ENCODE data around the gene TTLL1. TPM values are rescaled to one million over a fixed set of nuclear protein-coding genes. Genes with fewer than 3 reads are reported as not detected.

TTLL1 gene
- total RNA-seq, 4 donors from 2014 or later = 1.7 to 5.0 (median 3.5) TPM

DNA sequence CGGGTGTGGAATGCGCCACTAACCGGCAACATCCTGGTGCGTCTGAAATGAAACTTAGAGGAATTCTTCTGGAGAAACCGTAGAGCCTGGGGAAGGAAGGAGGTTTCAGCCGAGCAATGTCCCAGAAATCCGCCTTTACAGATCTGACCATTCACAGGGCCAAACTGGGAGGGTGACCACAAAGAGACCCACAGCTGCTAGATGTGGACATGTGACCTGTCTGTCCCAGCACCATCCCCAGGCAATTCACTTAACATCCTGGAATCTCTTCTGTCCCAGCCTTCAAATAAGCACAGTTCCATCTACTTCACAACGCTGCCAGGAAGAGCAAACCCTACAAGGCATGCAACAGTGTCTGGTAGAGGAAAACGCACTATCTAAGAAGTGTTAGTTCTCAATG, 44.2 kb upstream of the TTLL1 start:
- peaks cover 0 to 70% (median 0%) of the 10 kb centered on the region in 3 donors for H3K36me3 ChIP-seq
- no peak for TF ChIP-seq POLR2A (IDR thresholded peaks at IDR 0.05)
- TF ChIP-seq, protein P1, sequence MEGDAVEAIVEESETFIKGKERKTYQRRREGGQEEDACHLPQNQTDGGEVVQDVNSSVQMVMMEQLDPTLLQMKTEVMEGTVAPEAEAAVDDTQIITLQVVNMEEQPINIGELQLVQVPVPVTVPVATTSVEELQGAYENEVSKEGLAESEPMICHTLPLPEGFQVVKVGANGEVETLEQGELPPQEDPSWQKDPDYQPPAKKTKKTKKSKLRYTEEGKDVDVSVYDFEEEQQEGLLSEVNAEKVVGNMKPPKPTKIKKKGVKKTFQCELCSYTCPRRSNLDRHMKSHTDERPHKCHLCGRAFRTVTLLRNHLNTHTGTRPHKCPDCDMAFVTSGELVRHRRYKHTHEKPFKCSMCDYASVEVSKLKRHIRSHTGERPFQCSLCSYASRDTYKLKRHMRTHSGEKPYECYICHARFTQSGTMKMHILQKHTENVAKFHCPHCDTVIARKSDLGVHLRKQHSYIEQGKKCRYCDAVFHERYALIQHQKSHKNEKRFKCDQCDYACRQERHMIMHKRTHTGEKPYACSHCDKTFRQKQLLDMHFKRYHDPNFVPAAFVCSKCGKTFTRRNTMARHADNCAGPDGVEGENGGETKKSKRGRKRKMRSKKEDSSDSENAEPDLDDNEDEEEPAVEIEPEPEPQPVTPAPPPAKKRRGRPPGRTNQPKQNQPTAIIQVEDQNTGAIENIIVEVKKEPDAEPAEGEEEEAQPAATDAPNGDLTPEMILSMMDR (IDR thresholded peaks at IDR 0.05) = no peak

GRCh38 chr22:43131773-43132501, 42.7 kb upstream of the TTLL1 start:
- TF ChIP-seq, protein P1 (IDR thresholded peaks at IDR 0.05) = no peak
- no peak for TF ChIP-seq POLR2A (IDR thresholded peaks at IDR 0.05)
- H3K36me3 ChIP-seq = peaks cover 0 to 55% (median 0%) of the 10 kb centered on the region in 3 donors
- no peaks in the 10 kb centered on the region for H3K9me3 ChIP-seq
- H3K27me3 ChIP-seq = no peaks in the 10 kb centered on the region
- no peak overlapping the region for H3K4me3 ChIP-seq
- H3K27ac ChIP-seq = no peak overlapping the region
- no peak for DNase-seq
- H3K4me1 ChIP-seq = peaks cover 9 to 31% (median 14%) of the 10 kb centered on the region in 4 donors

More for the DNA sequence above, 44.2 kb upstream of the TTLL1 start:
- H3K27ac ChIP-seq = no peak overlapping the region
- peaks cover 0 to 16% (median 9%) of the 10 kb centered on the region in 4 donors for H3K4me1 ChIP-seq
- H3K4me3 ChIP-seq = no peak overlapping the region
- H3K27me3 ChIP-seq = no peaks in the 10 kb centered on the region
- no peaks in the 10 kb centered on the region for H3K9me3 ChIP-seq
- DNase-seq = no peak

DNA sequence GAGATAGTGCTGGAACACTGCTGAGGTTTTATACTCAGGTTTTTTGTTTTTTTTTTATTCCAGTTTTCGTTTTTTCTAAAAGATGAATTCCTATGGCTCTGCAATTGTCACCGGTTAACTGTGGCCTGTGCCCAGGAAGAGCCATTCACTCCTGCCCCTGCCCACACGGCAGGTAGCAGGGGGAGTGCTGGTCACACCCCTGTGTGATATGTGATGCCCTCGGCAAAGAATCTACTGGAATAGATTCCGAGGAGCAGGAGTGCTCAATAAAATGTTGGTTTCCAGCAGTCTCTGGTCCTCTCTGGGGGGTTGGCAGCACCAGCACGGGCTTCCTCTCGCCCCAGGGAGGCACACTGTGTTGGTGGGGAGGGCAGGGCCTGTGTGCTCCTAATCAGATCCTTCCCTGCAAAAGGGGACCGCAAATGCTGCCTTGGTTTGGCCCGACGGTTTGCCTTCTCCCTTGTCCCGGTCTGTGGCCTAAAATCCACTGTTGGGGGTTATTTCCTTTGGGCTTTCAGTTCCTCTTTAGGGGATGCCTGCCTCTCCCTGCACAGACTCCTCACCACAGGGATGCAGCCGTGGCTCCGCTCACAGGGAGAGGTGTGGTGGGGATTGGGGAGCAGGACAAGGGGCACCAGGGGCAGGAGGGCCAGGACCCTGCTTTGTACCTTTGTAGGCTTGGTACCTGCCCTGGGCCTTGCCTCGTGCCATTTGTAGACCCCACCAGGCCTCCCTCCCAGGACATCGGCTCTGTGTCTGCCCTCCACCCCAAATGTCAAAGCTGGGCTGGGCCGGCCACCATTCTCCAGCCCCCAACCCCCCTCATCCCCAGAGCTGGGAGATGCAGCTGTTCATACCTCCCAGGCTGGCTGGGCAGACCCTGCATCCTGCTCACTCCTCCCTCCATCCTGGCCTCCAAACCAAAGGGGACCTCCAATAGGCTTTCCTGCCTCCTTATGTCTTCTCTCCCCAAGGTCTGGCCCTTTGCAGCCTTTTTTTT, 40.5 kb upstream of the TTLL1 start:
- Histone ChIP-seq H3K9me3 (no peaks in the 10 kb centered on the region), H3K4me1 (peaks cover 9 to 39% (median 14%) of the 10 kb centered on the region in 4 donors), H3K36me3 (peaks cover 0 to 35% (median 0%) of the 10 kb centered on the region in 3 donors), H3K4me3 (no peak overlapping the region), H3K27ac (no peak overlapping the region), H3K27me3 (no peaks in the 10 kb centered on the region)
- TF ChIP-seq, protein P1 (IDR thresholded peaks at IDR 0.05) = no peak
- DNase-seq = no peak

DNA sequence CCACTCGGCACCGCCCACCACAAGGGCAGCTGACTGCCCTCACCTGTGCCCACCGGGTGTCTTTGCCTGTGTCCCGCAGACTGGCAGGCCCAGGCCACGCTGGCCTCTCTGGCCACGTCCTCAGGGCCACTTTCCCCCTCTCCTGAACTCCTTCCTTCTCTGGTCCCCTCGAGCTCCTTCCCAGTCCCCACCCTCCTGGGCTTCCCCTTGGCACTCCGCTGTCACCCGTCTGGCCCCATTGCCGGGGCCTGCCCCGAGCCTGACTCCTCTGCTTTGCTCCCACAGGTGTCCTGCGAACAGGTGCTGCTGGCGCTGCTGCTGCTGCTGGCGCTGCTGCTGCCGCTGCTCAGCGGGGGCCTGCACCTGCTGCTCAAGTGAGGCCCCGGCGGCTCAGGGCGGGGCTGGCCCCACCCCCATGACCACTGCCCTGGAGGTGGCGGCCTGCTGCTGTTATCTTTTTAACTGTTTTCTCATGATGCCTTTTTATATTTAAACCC, 39.8 kb upstream of the TTLL1 start:
- TF ChIP-seq POLR2A (IDR thresholded peaks at IDR 0.05) = peak in 1 of 2 donors; percentile 26
- TF ChIP-seq, protein P1 (IDR thresholded peaks at IDR 0.05) = no peak
- Histone ChIP-seq H3K4me1 (peaks cover 9 to 39% (median 14%) of the 10 kb centered on the region in 4 donors), H3K9me3 (no peaks in the 10 kb centered on the region), H3K27ac (peak overlapping the region in 3 of 4 donors; percentile 15 to 52 (median 50)), H3K36me3 (peaks cover 0 to 28% (median 0%) of the 10 kb centered on the region in 3 donors), H3K27me3 (no peaks in the 10 kb centered on the region), H3K4me3 (no peak overlapping the region)
- peak; percentile 29 to 75 (median 72) for DNase-seq

DNA sequence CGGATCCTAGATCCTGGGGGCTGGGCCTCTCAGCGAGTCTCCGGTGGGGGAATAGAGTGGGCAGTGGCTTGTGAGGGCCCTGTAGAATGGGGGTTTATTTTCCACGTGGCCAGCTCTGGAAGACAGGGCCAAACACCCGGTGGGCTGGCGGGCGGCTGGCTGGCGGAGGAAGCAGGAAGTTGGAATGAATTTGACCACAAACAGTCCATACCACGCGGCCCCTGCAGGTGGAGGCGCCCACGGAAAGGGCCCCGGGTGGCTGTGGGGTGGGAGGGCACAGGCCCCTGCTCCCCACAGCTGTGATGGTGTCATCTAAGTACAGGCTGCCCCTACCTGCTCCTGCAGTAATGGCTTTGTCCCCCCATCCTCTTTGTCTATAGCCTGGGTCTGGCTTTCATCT, 38.9 kb upstream of the TTLL1 start:
- peak overlapping the region in 3 of 4 donors; percentile 50 to 71 (median 52) for H3K27ac ChIP-seq
- peak overlapping the region in 2 of 4 donors; percentile 19 to 27 for H3K4me3 ChIP-seq
- DNase-seq = no peak
- TF ChIP-seq POLR2A (IDR thresholded peaks at IDR 0.05) = no peak
- TF ChIP-seq, protein P1 (IDR thresholded peaks at IDR 0.05) = no peak
- H3K9me3 ChIP-seq = no peaks in the 10 kb centered on the region
- H3K4me1 ChIP-seq = peaks cover 9 to 39% (median 14%) of the 10 kb centered on the region in 4 donors
- H3K36me3 ChIP-seq = peaks cover 0 to 21% (median 0%) of the 10 kb centered on the region in 3 donors
- H3K27me3 ChIP-seq = no peaks in the 10 kb centered on the region

Data from Peyer's patch (tissue), 4 donors.